Muscle layer of colon (tissue), 2 donors: Measurements from ENCODE around the gene BCR.

Experiments
- H3K27ac ChIP-seq: one replicate; pipeline ENCODE4 v1.7.0; 2013; ENCODE audit warnings: low read depth, mild to moderate bottlenecking, low read length, moderate library complexity
- H3K27me3 ChIP-seq, 2 donors: one replicate each; pipeline ENCODE4 v1.7.0; 2013; ENCODE audit warnings: low read length in 2 of 2, mild to moderate bottlenecking in 2 of 2; ENCODE audit not compliant: insufficient read depth in 2 of 2, control insufficient read depth in 1 of 2
- H3K36me3 ChIP-seq: one replicate; pipeline ENCODE4 v1.7.0; 2013; ENCODE audit warnings: mild to moderate bottlenecking, low read length; ENCODE audit not compliant: insufficient read depth
- H3K4me1 ChIP-seq: one replicate; pipeline ENCODE4 v1.7.0; 2013; ENCODE audit warnings: mild to moderate bottlenecking, low read length; ENCODE audit not compliant: insufficient read depth
- H3K4me3 ChIP-seq, 2 donors: one replicate each; pipeline ENCODE4 v1.7.0; 2013; ENCODE audit warnings: low read length in 2 of 2, low read depth in 1 of 2, mild to moderate bottlenecking in 1 of 2, moderate library complexity in 1 of 2
- H3K9ac ChIP-seq: one replicate; pipeline ENCODE4 v1.7.0; 2013; ENCODE audit warnings: low read length
- H3K9me3 ChIP-seq: one replicate; pipeline ENCODE4 v1.7.0; 2013; ENCODE audit warnings: mild to moderate bottlenecking, low read length
- donor health status: abdominal sarcoma.
- donor health status: Adenocarcinoma of cecum.

Gene BCR

DNA sequence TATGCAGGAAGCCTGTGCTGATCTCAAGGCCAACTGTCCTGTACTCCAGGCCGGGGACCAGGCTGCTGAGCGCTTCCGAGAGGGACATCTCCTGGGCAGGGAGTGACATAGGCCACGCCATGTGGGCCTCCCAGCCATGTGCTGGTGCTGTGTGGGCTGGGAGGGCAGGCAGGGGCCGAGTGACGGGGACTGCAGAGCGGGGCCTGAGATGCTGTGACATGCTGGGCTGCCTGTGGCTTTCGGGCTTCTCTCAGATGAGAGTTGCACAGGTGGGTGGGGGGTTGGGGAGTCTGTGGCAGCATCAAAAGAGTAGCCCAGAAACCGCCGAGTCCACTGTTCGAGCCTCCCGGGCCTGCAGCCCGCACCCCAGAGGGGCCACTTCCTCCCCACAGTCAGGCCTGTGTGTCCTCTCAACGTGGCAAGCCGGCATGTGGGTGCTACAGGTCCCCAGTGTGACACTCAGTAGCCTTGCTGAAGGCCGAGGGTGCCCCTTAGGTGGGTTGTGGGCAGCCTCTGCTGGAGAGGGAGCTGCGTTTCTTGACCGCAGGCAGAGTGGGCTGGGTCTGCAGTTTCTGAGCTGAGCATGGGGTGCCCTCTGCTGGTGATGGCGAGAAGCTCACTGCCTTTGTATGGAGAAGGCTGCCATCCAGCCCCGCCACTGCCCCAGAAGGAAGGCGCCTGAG, 101.2 kb downstream of the BCR start:
- Histone ChIP-seq H3K9ac (peak overlapping the region; percentile 40), H3K27ac (peak overlapping the region; percentile 50), H3K36me3 (peaks cover 36% of the 10 kb centered on the region), H3K4me1 (peaks cover 47% of the 10 kb centered on the region), H3K4me3 (peak overlapping the region in 1 of 2 donors; percentile 14), H3K27me3 (no peaks in the 10 kb centered on the region), H3K9me3 (no peaks in the 10 kb centered on the region)

DNA sequence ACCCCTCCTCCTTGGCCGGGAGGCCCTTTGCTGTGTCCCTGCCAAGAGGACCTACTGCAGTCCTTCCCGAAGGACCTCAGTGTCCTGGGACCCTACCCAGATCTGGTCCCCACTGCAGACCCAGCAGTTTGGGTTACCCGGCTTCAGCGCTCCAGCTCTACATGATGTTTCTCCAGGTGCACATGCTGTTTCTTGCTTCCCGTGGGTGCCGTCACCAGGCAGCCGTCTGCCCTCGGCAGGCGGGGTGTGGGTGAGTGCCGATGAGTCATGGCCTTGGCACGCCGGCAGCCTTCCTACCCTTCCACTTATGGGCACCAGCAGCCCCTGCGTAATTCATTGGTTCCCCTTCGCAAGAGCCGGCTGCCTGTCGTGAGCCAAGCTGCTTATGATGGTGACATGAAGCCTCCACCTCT, 101.8 kb downstream of the BCR start:
- Histone ChIP-seq H3K27ac (peak overlapping the region; percentile 50), H3K9ac (peak overlapping the region; percentile 40), H3K27me3 (no peaks in the 10 kb centered on the region), H3K4me1 (peaks cover 47% of the 10 kb centered on the region), H3K36me3 (peaks cover 37% of the 10 kb centered on the region), H3K9me3 (no peaks in the 10 kb centered on the region), H3K4me3 (peak overlapping the region in 1 of 2 donors; percentile 14)

DNA sequence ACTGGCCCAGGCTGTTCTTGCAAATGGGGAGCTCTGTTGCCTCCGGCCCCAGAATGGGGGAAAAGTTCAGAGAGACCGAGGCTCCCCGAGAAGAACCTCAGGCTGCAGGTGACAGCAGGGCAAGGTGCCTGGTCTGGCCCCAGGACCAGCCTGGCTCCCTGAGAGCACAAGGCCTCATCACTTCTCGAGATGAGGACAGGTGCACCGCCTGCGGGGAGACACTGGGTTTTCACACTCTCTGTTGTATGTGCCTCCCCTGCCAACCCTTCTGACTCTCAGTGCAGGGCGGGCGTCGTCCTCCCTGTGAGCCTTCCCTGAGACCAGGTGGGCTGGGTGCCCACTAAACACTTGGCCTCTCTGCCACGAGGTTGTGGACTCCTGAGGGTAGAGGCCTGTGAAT, 102.2 kb downstream of the BCR start:
- Histone ChIP-seq H3K4me3 (no peak overlapping the region), H3K9me3 (no peaks in the 10 kb centered on the region), H3K9ac (no peak overlapping the region), H3K27me3 (no peaks in the 10 kb centered on the region), H3K27ac (peak overlapping the region; percentile 50), H3K4me1 (peaks cover 47% of the 10 kb centered on the region), H3K36me3 (peaks cover 37% of the 10 kb centered on the region)

DNA sequence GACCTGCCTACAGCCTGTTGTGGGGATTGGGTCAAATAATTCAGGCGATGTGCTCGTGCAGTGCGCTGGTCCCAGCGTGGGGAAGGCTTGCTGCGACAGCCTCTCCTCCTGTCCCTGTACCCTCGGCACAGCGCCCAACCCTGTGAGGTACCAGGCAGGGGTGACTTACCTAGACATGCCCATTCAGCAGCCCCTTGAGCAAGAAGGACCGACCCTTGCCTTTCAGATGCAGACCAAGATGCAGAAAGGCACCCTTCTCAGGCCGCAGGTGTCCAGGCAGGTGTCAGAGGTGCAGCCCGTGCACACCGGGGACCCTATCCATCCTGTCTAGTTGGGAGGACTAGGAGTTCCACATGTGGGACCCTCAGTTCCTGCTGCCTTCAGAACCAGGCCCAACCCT, 102.7 kb downstream of the BCR start:
- H3K36me3 ChIP-seq: peaks cover 38% of the 10 kb centered on the region
- H3K27ac ChIP-seq: peak overlapping the region; percentile 50
- H3K9me3 ChIP-seq: no peaks in the 10 kb centered on the region
- peaks cover 47% of the 10 kb centered on the region for H3K4me1 ChIP-seq
- H3K4me3 ChIP-seq: no peak overlapping the region
- H3K27me3 ChIP-seq: no peaks in the 10 kb centered on the region
- H3K9ac ChIP-seq: no peak overlapping the region

DNA sequence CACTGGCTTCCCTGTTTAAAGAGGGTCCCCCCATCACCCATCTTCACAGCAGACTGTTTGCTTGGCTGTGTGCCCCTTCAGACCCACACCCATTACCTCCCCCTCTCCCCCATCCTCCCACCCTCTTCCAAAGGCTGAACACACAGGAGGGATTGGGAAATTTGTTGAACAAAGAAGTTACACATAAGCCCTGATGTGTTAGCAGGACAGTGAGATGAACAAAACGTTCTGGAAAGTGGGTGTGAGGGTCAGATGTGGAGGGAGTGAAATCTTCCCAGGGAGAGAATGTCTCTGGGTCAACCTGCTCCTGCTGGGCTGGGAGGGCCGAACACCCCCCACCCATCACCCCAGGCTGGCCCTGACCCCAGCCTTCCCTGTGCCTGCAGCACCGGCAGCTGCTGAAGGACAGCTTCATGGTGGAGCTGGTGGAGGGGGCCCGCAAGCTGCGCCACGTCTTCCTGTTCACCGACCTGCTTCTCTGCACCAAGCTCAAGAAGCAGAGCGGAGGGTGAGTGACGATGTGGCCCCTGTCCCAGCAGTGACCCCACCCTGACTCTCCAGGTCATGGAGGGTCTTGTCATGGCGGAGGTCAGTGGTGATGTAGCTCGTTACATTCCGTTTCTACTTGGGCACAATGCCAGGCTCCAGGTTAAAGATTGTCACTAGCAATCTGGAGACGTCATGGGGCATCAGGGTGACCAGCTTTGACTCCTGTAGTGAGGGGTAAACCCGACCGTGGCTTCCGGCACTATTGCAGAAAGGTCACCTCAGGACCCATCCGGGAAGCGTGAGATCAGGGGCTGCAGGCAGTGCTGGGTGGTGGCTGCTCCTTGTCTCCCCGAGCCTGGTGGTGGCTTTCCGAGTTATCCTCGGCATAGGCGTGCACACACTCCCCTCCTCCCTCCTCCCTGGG, 103.5 kb downstream of the BCR start:
- peaks cover 43% of the 10 kb centered on the region for H3K4me1 ChIP-seq
- no peak overlapping the region for H3K4me3 ChIP-seq
- peak overlapping the region; percentile 50 for H3K27ac ChIP-seq
- H3K27me3 ChIP-seq: no peaks in the 10 kb centered on the region
- H3K36me3 ChIP-seq: peaks cover 36% of the 10 kb centered on the region
- H3K9ac ChIP-seq: no peak overlapping the region
- no peaks in the 10 kb centered on the region for H3K9me3 ChIP-seq

DNA sequence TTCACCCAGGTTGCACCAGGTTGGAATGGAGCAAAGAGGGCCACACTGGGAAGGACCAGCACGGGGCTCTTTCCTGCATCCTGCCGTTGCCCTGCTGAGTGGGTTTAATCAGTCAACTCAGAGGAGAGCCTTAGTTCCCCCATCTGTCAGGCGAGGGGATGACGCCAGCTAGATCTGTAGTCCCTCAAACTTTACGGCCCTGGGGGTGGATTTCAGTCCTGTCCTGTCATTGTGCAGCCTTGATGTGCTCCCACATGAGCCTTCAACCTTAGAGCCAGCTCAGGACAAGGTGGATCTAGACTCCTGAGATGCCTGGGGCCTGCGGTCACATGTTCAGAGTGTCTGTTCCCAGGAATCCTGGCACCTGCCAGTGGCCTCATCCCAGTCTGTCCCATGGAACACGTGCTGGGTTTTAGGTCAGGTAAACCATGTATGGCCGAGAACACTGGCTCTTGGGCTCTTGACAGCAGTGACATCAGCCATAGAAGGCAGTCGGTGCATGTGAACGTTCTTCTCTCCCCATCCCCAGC, 104.3 kb downstream of the BCR start:
- Histone ChIP-seq H3K4me1 (peaks cover 36% of the 10 kb centered on the region), H3K9me3 (no peaks in the 10 kb centered on the region), H3K9ac (no peak overlapping the region), H3K36me3 (peaks cover 33% of the 10 kb centered on the region), H3K4me3 (no peak overlapping the region), H3K27me3 (no peaks in the 10 kb centered on the region), H3K27ac (peak overlapping the region; percentile 55)

DNA sequence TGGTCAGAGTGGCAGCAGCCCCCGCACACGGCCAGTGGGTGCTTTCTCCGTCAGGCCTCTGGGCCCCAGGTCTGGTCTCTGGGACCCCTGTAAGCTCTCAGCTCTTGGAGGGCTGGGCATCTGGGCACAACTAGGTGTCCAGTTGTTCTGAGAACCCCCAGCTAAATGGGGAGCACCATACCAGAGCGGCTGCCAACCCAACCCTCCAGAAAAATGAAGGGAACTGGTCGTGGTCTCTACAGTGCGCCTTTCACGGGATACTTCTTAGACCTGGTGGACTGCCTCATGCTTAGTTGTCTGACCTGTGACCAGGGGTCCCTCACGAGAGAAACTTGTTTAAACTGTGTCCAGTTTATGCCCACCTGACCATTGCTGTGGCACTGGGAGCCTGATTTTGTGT, 104.9 kb downstream of the BCR start:
- peaks cover 30% of the 10 kb centered on the region for H3K4me1 ChIP-seq
- H3K4me3 ChIP-seq: no peak overlapping the region
- peaks cover 33% of the 10 kb centered on the region for H3K36me3 ChIP-seq
- H3K27me3 ChIP-seq: no peaks in the 10 kb centered on the region
- no peak overlapping the region for H3K9ac ChIP-seq
- H3K27ac ChIP-seq: peak overlapping the region; percentile 55
- H3K9me3 ChIP-seq: no peaks in the 10 kb centered on the region

DNA sequence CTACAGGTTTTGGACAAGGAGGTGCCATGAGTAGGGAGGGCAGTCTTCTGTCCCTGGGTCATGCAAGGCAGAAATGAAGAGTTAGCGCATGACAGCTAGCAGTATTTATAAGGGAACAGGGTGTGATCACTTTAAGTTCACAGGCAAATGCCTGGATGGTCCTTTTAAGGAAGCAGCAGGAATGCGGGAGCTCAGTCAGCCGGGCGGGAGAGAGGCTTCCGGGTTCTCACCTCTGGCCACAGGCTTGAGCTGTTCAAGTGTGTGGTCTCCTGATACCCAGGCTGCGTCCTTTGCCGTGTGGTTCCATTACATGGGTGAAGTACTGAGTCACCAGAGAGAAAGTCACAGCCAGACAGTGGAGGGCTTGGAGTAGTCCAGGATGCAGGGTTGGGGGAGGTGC, 105.4 kb downstream of the BCR start:
- peak overlapping the region; percentile 55 for H3K27ac ChIP-seq
- H3K27me3 ChIP-seq: no peaks in the 10 kb centered on the region
- peaks cover 30% of the 10 kb centered on the region for H3K36me3 ChIP-seq
- H3K4me3 ChIP-seq: no peak overlapping the region
- peaks cover 29% of the 10 kb centered on the region for H3K4me1 ChIP-seq
- no peaks in the 10 kb centered on the region for H3K9me3 ChIP-seq
- no peak overlapping the region for H3K9ac ChIP-seq

DNA sequence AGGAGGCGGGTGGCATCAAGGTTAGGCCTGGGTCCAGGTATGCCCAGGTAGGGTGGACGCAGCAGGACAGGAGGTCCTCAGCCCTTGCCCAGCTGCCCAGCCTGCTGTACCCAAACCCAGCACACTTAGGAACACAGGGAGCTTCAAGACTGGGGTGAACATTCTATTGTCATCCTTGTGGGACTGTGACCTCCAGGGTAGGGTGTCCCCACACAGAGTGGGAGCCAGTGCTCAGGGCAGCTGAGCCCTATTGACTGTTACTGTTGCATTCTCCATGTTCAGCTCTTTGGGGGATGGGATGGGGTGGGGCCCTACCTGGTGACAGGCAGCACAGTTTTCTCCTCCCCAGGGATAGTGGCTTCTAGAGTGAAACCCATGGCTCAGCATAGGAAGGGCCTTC, 106.0 kb downstream of the BCR start:
- H3K4me1 ChIP-seq: peaks cover 24% of the 10 kb centered on the region
- H3K36me3 ChIP-seq: peaks cover 27% of the 10 kb centered on the region
- H3K9ac ChIP-seq: no peak overlapping the region
- no peaks in the 10 kb centered on the region for H3K27me3 ChIP-seq
- H3K9me3 ChIP-seq: no peaks in the 10 kb centered on the region
- no peak overlapping the region for H3K4me3 ChIP-seq
- H3K27ac ChIP-seq: peak overlapping the region; percentile 29

DNA sequence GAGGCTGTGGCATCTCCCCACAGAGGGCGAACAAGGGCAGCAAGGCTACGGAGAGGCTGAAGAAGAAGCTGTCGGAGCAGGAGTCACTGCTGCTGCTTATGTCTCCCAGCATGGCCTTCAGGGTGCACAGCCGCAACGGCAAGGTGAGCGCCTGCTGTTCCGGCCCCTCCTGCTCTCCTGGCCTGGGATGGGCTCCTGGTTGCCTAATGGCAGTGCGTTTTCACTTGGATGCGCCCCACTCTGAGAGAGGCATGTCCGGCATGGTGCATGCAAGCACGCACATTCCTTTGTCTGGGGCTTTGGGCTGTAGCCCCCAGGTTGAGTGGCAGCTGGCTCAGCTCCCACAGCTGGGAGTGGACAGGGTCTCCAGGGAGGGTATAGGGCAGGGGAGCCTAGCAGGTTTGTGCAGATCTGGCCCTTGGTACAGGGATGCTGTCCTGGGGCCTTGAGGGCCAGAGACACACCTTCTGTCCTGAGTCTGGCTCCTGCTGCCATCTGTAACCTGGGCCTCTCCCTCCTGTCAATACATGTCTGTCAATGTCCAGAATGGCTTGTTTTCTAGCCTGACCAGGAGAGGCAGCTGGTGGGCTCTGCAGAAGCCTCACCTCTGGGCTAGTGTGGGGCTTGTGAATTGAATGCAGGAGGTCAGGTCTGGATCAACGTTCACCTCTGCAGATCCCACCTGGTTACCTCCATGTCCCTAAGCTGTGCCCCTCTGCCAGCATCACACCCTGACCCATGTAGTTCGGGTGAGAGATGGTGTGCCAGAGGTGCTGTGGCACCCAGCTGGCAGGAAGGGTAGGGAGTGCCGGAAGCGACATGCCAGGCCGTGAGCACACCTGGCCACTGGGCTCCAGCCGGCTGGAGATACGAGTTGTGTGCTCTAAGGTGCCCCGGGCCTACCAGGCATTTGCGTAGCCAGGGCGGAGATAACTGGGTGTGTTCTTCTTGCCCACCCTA, 107.1 kb downstream of the BCR start:
- Histone ChIP-seq H3K4me3 (no peak overlapping the region), H3K9me3 (no peaks in the 10 kb centered on the region), H3K27me3 (no peaks in the 10 kb centered on the region), H3K4me1 (peaks cover 14% of the 10 kb centered on the region), H3K9ac (no peak overlapping the region), H3K36me3 (peaks cover 36% of the 10 kb centered on the region), H3K27ac (no peak overlapping the region)
